GM19463 (cell line): ENCODE data around the gene KCNQ2.

Source experiments
- ATAC-seq: cut with Tn5 transposase; IDR thresholded peaks from one replicate; pipeline ENCODE4 v1.9.1; 2021; ENCODE audit warnings: mild to moderate bottlenecking, moderate library complexity; ENCODE audit not compliant: unreplicated experiment

Gene KCNQ2

GRCh38 chr20:63439866-63440265 lies 32.6 kb downstream of the KCNQ2 start:
- no peak for ATAC-seq

- no peak for ATAC-seq
Measured at GRCh38 chr20:63438121-63438520, 34.3 kb downstream of the KCNQ2 start.

DNA sequence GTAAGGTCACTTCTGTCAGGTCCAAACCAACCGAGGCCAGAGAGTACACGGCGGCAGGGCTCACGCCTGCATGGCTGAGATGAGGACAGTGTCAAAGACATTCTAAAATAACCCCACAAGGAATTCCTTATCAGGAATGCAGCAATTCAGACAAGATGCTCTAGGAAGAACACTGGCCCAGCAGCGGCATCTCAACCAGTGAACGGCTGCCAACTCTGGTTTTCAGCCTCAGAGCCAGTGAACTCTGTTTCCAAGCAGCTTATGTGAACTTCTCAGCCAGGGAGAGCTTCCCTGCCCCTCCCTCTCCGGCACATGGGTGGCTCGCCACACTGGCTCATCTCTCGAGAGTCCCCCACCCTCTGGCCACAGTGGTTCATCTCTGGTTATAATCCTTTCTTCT lies 36.9 kb downstream of the KCNQ2 start:
- no peak for ATAC-seq

GRCh38 chr20:63434599-63435378 lies 37.7 kb downstream of the KCNQ2 start:
- no peak for ATAC-seq

DNA sequence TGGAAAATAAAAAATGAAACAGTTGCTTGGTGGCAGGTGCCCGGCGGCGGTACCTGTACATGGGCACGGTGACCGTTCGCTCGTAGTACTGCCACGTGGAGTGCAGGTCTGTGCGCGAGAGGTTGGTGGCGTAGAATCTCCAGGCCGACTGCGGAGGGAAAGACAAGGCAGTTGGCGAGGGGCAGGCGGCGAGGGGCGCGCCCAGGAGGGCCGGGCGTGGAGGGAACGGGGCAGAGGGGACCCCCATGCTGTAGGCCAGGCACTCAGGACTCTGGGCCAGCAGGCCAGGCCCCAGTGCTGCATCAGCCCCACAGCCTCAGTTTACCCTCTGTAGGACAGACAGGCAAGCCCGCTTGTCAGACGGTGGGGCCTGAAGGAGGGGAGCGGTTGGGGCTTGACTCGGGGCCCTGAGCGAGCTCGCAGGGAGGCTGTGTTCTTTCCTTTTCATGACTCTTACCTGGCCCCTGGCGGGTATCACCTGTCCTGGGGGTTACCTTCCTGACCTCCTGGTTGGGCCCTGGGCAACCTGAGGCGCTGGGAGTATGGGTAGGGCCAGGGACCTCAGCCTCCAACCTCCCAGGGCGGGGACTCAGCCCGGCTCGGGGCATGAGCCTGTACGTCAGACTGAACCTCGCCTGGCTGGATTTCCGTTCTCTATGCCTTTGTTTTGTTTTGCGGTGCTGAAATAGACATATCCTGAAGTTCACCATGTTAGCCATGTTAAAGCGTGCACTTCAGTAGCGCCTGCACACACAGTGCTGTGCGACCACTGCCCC lies 38.5 kb downstream of the KCNQ2 start:
- ATAC-seq = no peak

- ATAC-seq = no peak
Measured at GRCh38 chr20:63433351-63433750, 39.1 kb downstream of the KCNQ2 start.

GRCh38 chr20:63432577-63433325 lies 39.7 kb downstream of the KCNQ2 start:
- ATAC-seq = no peak

DNA sequence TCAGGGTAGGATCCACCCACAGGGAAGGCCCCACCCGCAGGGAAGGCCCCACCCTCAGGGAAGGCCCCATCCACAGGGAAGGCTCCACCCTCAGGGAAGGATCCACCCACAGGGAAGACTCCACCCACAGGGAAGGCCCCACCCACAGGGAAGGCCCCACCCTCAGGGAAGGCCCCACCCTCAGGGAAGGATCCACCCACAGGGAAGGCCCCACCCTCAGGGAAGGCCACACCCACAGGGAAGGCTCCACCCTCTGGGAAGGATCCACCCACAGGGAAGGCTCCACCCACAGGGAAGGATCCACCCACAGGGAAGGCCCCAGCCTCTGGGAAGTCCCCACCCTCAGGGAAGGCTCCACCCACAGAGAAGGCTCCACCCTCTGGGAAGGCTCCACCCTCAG lies 40.5 kb downstream of the KCNQ2 start:
- no peak for ATAC-seq

GRCh38 chr20:63430891-63431290 lies 41.6 kb downstream of the KCNQ2 start:
- ATAC-seq = no peak

DNA sequence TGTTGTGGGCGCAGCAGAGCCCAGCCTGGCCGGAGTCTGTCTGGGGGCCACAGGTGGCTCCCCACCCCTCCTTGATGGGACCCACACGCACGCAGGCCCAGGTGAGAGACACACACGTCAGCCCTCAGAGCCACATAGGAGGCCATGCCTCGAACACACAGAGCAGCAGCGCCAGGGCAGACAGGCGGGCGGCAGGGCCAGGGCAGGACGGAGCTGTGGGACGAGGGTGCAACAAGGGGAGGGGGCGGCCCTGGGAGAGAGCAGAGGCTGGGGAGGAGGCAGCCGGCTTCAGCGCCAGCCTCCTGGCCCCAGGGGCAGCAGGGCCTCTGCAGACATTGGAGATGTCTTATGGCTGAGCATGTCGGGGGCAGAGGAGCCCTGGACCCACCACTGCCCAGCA lies 42.5 kb downstream of the KCNQ2 start:
- no peak for ATAC-seq

- no peak for ATAC-seq
Measured at GRCh38 chr20:63428906-63429575, 43.4 kb downstream of the KCNQ2 start.

DNA sequence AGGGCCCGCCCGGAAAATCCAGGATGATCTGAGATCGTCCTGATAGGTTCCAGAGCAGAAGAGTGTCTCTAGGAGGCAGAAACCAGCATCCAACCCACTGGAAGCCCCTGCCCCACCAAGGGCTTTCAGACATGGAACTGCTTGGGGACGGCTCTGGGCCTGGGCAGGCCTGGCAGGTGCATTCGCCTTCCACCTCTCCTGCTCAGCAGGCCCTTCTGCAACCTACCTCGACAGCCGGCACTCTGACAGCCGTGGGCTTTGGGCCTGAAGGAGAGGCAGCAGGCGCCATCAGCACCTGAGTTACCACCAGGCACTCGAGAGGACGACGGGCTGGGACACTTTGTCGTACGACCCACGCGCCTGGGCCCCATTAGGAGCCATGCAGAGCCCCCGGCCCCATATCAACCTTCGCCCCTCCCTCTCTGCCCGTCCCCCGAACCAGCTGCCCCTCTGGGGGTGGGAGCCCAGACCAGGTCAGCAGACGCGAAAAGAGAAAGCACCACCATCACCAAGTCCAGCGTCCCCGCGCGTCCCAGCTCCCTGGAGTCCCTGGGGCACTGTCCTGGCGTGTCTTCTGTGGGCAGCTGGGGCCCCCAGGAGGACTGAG lies 44.6 kb downstream of the KCNQ2 start:
- ATAC-seq = no peak

- ATAC-seq = no peak
Measured at GRCh38 chr20:63427206-63427605, 45.2 kb downstream of the KCNQ2 start.

- no peak for ATAC-seq
Measured at GRCh38 chr20:63425846-63426485, 46.5 kb downstream of the KCNQ2 start.

- ATAC-seq = no peak
Measured at GRCh38 chr20:63424613-63425012, 47.8 kb downstream of the KCNQ2 start.

DNA sequence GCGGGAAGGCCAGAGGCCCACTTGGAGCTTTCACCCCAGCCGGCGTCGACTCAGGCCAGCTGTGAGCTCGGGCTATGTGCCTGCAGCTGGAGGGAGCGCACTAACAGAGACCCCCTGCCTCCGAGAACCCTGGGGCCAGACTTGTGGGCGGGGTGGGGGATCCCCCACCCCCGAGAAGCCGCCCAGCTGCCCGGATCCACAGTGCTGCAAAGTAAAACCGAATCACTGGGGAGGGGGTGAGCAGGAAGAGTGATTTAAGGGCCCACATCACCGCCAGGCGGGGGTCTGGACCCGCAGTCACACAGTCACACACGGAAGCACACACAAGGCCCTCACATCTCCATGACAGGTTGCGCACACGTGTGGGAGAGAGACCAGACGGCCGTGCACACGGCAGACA lies 48.7 kb downstream of the KCNQ2 start:
- ATAC-seq = no peak

GRCh38 chr20:63422653-63423052 lies 49.8 kb downstream of the KCNQ2 start:
- ATAC-seq = no peak

- ATAC-seq = no peak
Measured at GRCh38 chr20:63421913-63422312, 50.5 kb downstream of the KCNQ2 start.

DNA sequence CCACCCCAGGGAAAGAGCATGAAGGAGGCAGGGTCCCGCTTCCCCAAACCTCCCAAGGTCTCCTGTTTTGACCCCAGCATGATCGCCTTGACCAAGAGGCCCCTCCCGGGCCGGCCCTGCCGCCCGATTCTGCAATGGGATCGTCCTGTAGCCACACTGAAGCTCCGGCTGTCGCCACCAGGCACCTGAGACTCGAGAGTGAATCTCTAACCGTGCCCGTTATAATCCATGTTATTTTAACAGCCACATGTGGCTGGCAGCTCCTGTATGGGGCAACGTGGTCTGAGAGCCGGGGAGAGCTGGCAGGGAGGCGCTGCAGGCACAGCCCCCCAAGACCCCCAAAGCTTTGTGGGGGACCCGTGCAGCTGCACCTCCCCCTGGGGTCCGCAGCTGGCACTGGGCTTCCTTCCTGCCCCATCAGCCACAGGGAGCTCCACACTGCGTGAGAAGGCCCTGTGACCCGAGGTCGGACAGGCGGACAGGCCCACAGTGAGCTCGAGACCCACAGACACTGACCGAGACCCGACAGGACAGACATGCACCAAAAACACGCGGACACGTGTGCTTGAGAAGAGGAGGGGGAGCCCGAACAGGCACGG lies 51.3 kb downstream of the KCNQ2 start:
- ATAC-seq = no peak
